H4 (cell line): ENCODE measurements around the gene CLIP4. TPM values are rescaled to one million over a fixed set of nuclear protein-coding genes. Genes with fewer than 3 reads are reported as not detected.
A peak's percentile ranks its signal among the peaks of the same experiment; 100 is the strongest.

Experiments
- DNase-seq: peaks from one replicate; pipeline ENCODE4 v3.0.0-alpha.2; 2015; ENCODE audit warnings: low spot score
- total RNA-seq: library from RNA; depleted of rRNA; stranded (reverse); fragments of >200 nt; shearing (Covaris generic); gene quantifications from 2 replicates; pipeline ENCODE4 v1.2.3, GENCODE V29; 2014; rRNA removed

The CLIP4 gene, protein sequence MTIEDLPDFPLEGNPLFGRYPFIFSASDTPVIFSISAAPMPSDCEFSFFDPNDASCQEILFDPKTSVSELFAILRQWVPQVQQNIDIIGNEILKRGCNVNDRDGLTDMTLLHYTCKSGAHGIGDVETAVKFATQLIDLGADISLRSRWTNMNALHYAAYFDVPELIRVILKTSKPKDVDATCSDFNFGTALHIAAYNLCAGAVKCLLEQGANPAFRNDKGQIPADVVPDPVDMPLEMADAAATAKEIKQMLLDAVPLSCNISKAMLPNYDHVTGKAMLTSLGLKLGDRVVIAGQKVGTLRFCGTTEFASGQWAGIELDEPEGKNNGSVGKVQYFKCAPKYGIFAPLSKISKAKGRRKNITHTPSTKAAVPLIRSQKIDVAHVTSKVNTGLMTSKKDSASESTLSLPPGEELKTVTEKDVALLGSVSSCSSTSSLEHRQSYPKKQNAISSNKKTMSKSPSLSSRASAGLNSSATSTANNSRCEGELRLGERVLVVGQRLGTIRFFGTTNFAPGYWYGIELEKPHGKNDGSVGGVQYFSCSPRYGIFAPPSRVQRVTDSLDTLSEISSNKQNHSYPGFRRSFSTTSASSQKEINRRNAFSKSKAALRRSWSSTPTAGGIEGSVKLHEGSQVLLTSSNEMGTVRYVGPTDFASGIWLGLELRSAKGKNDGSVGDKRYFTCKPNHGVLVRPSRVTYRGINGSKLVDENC
- 14.1 and 21.1 TPM in 2 replicates for total RNA-seq

DNA sequence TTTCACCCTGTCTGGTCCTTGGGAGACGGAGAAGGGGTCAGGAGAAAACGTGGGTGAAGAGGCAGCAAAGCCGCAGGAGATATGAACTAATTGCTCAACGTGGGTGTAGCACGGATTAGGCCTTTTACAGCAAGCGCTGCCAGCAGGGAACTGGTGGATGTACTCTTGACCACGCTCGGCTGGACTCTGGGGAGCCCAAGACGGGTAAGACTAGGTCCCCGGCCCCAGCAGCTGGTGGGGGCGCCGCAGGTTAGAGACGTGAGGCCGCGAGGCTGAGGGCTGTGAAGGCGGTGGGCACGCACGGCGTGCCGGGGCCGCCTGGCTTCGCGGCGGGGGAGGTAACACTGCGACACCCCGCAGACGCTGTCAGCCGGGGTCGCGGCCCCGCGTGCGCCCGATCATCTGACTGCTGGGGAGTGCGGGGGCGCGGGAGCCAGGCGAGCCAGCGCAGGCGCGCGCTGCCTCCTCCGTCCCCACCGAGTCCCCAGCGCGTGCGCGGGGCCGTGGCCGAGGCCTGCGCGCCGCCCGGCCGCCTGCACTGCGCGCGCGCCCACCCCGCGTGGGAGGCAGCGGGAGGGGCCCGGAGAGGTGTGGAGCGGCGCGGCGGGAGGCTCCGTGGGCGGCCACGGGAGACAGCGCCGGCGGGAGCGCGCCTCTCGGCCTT lies at the start of gene CLIP4:
CLIP4 (plus strand) TSS at position 470 of the 664 bp plus-strand sequence. CDS start 5,974 bp downstream, outside the sequence.
- DNase-seq = no peak

DNA sequence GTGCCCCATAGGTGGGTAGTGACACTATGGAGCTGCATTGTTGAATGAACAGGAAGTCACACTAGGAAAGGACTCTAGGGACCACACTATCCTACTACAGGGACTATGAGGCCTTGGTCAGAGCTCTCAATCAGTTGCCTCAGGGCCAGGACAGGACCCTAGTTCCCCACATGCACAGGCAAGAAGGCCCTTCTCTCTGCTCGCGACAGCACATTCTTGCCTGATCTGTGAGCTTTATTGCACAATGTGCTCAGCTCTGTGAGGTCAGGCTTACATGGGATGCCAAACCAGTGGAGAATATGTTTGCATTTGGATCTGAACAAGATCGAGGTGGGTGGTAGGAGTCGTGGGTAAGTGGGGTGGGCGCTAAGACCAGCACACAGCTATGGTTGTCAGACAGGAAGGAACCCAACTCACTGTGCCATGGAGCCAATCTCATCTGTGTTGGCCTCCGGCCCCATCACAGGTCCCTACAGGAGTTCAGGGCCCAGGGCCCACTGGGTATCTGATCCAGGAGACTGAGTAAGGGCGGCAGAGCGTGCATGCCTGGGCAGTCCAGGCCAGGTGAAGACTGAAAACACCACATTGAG lies 48.8 kb upstream of the CLIP4 start:
- DNase-seq = no peak

DNA sequence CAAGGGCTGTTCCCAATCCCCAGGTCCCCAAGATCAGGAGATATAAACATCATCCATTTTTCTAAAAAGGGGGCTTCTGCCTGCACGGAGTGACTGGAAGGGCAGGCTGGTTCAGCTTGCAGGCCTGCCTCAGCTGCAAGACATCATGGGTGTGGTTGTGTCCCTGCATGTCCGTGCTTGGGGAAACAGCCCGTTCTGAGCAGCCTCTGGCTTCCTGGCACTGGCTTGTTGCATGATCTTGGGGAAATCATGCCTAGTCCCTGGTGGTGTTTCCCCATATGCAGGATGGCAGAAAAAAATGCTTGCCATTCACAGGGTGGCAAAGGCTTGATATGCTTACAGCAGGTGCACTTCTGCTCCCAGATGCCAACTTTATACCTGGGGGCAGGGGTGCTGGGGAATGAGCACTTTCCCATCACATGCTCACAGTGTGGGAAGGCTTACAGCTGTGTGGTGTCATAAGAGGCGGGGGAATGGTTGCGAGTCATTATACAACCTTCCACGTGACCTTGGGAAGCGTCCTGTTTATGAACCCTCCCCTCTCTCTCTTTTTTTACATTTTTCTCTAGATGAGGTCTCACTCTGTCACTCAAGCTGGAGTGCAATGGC lies 48.1 kb upstream of the CLIP4 start:
- DNase-seq = no peak

- no peak for DNase-seq
These were observed 46.7 kb upstream of the CLIP4 start for GRCh38 chr2:29068513-29068912.

GRCh38 chr2:29070526-29070925 lies 44.7 kb upstream of the CLIP4 start:
- DNase-seq = no peak

DNA sequence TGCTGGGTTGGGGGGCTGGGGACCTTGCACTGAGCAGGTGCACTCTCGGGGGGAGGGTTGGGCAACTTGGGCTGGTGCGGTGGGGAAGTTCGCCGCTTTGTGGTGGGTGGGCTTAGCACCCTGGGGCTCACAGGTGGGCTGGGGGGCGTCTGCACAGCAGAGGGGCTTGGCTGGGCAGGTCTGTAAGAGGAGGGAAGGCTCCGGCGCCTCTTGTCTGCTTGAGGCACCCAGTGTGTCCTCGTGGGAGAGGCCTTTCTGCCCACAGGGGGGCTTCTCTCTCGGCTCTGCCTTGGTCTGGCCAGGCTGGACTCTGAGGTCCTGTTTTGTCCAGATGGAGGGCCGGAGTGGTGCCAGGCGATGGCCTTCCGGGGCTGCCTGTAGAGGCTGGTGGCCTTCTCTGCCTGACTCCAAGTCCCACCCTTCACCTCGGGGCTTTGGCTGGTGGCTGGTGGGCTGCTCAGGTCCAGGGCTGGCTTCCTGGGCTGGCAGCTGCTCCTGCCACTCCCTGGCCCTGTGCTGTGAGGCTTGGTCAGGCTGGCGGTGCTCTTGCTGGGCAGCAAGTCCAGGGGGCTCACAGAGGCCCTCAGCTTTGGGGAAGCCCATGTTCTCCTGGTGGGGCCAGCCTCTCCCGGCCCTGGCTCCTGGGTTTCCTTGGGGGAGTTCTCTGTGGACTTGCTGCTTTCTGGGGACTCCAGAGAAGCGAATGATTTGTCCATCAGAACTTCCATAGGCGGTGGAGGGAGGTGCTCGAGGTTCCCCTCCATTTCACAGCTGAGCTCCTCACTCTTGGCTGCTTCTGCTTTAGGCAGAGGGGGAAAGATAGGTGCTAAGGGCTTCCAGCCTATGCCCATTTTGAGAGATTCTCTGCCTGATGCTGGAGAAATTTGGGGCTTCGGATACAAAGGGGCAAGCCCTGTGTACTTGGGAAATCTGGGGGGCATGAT lies 43.9 kb upstream of the CLIP4 start:
- DNase-seq = no peak

DNA sequence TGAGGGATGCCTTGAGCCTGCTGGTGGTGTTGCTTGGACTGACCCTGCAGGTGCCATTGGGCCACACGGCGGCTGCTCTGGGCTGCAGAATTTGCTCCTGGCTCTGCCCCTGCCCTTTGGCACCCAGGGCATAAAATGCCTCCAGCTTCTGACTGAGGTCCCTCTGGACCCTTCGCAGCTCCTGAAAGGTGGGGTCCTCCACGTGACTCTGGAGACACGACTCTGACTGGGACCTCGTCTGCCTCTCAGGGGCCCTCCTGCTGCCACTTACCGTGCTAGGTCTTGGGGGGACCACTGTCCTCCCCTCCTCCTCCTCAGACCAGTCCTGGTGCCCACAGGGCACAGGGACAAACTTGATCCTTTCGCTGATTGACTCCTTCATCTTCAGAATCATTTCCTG lies 43.0 kb upstream of the CLIP4 start:
- no peak for DNase-seq

DNA sequence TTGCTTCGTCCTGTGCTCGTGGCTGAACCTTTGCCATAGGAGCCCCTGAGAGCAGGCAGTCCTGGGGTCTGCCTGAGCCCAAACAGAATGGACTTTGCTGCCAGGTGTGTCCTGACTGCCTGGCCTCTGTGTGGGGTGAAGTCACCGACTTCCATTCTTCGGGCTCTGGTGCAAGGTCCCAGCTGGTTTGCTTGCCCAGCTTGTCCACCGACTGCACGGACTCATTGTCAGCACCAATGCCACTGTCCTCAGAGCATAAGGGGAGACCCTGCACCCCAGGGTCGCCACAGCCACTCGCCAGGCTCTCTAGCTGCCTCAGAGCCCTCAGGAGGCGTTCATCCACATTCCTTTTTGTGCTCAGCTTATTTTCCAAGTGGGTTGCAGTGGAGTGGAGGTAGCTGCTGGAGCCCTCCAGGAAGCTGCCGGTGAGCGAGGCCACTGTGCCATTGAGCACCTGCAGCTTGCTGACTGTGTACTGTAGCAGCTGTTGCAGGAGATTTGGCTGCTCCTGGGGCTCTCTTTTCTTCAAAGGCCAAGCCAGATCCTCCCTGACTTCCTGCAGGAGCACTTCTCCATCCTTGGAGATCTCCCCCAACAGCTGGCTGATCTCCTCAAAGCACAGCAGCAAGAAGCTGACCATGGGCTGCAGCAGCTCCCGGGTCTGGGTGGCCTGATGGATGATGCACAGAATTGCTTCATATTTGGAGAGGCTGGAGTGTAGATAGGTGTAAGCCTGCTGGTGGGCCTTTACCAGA lies 42.1 kb upstream of the CLIP4 start:
- no peak for DNase-seq

DNA sequence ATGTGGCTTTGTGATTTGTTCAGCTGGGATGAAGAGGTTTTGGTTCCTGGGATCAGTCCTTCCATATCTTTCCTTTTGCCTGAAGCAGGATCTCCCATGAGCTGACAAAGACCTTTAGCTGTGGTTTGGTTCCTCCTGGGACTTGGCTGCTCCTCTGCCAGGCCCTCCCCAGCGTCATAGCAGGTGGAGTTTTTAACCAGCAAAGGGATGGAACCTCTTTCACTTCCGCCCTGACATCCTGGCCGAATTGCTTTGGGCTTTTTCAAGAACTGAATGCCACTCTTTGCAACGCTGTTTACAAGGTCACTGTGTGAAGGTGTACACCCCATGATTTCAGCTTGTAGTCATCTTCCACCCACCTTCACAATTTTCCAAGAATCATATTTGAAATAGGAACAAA lies 41.3 kb upstream of the CLIP4 start:
- DNase-seq = no peak

DNA sequence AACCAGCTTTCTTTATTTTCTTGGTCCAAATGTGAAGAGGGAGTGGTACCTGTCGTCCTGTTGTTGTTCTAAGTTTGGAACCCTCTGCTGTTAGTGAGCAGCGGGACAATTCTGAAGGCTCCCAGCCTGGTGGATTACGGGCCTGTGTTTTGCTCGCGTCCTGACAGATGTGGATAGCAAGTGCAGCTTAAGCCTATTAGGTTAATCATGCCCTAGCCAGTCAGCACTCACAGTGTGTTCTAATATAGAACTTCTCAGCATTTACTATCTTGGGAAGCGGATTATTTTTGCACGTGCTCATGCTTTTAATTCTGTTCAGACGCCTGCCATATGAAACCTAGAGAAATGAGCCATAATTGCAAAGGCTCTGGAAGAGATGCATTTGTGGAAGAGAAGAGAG lies 40.8 kb upstream of the CLIP4 start, which contains the start of gene PCARE:
PCARE (minus strand) TSS at position 113 of the 400 bp plus-strand sequence. CDS start 262 bp downstream, outside the sequence.
- DNase-seq = no peak

GRCh38 chr2:29075894-29076705 lies 39.1 kb upstream of the CLIP4 start:
- DNase-seq = peak; percentile 25

DNA sequence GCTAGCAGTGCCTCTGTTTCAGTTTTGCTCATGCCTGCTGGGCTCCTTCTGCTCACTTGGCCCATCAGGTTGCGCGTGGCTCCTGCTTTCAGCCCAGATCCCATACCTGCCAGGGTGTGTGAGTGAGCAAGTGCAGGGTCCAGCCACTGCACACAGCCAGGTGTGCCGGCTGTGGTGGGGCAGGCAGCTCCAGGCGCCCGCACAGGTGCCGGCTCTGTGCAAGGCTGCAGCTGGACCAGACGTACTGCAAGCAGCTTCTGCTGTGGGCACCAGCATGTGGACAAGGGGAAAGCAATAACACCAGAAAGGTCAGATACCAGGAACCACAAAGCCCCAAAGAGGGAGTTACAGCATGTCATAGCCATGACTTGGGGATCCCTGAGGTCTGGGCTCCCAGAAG lies 35.3 kb upstream of the CLIP4 start:
- no peak for DNase-seq

DNA sequence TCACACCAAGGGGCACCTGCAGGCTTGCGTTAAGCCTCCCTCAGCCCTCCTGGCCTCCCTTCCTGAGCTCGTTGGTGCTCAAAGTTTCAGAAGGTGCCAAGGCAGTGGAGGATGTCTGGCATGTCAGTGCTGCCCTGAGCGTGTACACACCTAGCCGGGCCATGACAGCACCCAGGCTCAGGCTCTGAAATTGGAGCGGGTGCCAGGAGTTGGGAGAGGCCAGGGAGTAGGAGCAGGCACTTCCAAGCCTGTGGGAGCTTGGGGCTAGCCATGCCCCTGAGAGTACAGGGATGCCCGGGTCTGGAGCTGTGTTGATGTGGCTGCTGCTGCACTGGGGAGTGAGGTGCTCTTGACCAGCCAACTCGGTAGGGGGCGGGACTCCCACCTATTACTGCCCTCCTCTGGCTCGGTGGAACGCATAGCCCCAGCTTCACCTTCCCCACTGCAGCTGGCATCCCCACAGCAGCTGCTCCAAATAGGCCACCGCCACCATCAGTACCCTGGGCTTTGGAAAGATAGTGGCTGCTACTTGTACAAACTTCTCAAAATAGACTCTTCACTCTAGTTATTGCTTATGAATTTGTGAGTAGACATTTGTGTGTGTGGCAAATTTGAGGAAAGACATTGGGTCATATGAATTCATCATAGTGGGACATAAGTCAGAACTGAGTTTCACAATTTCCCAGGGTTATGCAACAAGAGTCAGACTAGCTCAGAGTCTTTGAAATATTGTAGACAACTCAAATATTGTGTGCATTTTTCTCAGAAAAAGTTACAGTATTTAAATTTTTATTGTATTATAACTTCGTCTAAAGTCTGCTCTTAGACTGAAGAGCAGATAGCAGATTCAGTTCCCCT lies 34.1 kb upstream of the CLIP4 start:
- no peak for DNase-seq

GRCh38 chr2:29082804-29083495 lies 32.3 kb upstream of the CLIP4 start:
- DNase-seq = no peak

- no peak for DNase-seq
These were observed 30.7 kb upstream of the CLIP4 start for GRCh38 chr2:29084554-29084953.

GRCh38 chr2:29090311-29090710 lies 24.9 kb upstream of the CLIP4 start:
- DNase-seq = peak; percentile 30

- DNase-seq = no peak
These were observed 18.2 kb upstream of the CLIP4 start for GRCh38 chr2:29096969-29097368.
